GM23338 (cell line): ENCODE data around the gene PTOV1. TPM values are rescaled to one million over a fixed set of nuclear protein-coding genes. Genes with fewer than 3 reads are reported as not detected.

ENCODE experiments used
- ATAC-seq: fragments of 200-7000 bp; cut with Tn5 transposase; 3 replicates; pipeline ENCODE4 v1.9.1; 2020
- DNase-seq: peaks from one replicate; pipeline ENCODE4 v3.0.0-alpha.2; 2015; ENCODE audit warnings: low spot score
- H2AFZ ChIP-seq: fragments of 200-600 bp; sonication (generic); 2 replicates; pipeline ENCODE4 v1.8.0; 2016; ENCODE audit warnings: antibody characterized with exemption, mild to moderate bottlenecking, moderate library complexity
- H3F3A ChIP-seq: fragments of 200-600 bp; sonication (generic); replicated peaks from 2 replicates; pipeline ENCODE4 v1.8.0; 2017; ENCODE audit warnings: antibody characterized with exemption, mixed run types, low read depth
- H3K27ac ChIP-seq: fragments of 200-600 bp; sonication (generic); 2 replicates; pipeline ENCODE4 v1.6.1; 2016; ENCODE audit warnings: low read depth
- H3K27me3 ChIP-seq: fragments of 200-600 bp; sonication (generic); 2 replicates; pipeline ENCODE4 v1.8.0; 2016; ENCODE audit warnings: mild to moderate bottlenecking, mixed run types, moderate library complexity; ENCODE audit not compliant: insufficient read depth
- H3K36me3 ChIP-seq: fragments of 200-600 bp; sonication (generic); 2 replicates; pipeline ENCODE4 v1.8.0; 2016; ENCODE audit warnings: mild to moderate bottlenecking; ENCODE audit not compliant: insufficient read depth
- H3K4me1 ChIP-seq: fragments of 200-600 bp; sonication (generic); 2 replicates; pipeline ENCODE4 v1.8.0; 2016; ENCODE audit warnings: mild to moderate bottlenecking, moderate library complexity; ENCODE audit not compliant: insufficient read depth
- H3K4me2 ChIP-seq: fragments of 200-600 bp; sonication (generic); 2 replicates; pipeline ENCODE4 v1.7.1; 2017; ENCODE audit warnings: mixed run types
- H3K4me3 ChIP-seq: fragments of 200-600 bp; sonication (generic); 2 replicates; pipeline ENCODE4 v1.6.1; 2016; ENCODE audit warnings: mixed run types
- H3K79me2 ChIP-seq: fragments of 200-600 bp; sonication (generic); replicated peaks from 2 replicates; pipeline ENCODE4 v1.8.0; 2017; ENCODE audit warnings: mild to moderate bottlenecking; ENCODE audit not compliant: insufficient read depth
- H3K9me2 ChIP-seq: fragments of 200-600 bp; sonication (generic); 2 replicates; pipeline ENCODE4 v1.8.0; 2017; ENCODE audit not compliant: insufficient read depth
- H4K20me1 ChIP-seq: fragments of 200-600 bp; sonication (generic); replicated peaks from 2 replicates; pipeline ENCODE4 v1.8.0; 2017; ENCODE audit warnings: mild to moderate bottlenecking; ENCODE audit not compliant: insufficient read depth
- H3K27ac Mint-ChIP-seq: 2 replicates; pipeline ENCODE4 v1.8.0; 2020; ENCODE audit warnings: inconsistent platforms, mild to moderate bottlenecking, moderate library complexity, mixed read lengths
- H3K27me3 Mint-ChIP-seq: 3 replicates; pipeline ENCODE4 v1.8.0; 2022; ENCODE audit warnings: low read depth, mild to moderate bottlenecking, moderate library complexity, mixed read lengths, inconsistent platforms; ENCODE audit not compliant: insufficient read depth, poor library complexity
- H3K36me3 Mint-ChIP-seq: 3 replicates; pipeline ENCODE4 v1.8.0; 2021; ENCODE audit warnings: low read depth, mild to moderate bottlenecking, inconsistent platforms, moderate library complexity, mixed read lengths
- H3K4me1 Mint-ChIP-seq: 3 replicates; pipeline ENCODE4 v1.8.0; 2020; ENCODE audit warnings: mild to moderate bottlenecking, inconsistent platforms, mixed read lengths
- H3K4me3 Mint-ChIP-seq: 3 replicates; pipeline ENCODE4 v1.8.0; 2021; ENCODE audit warnings: moderate library complexity, mild to moderate bottlenecking, inconsistent platforms, mixed read lengths
- H3K9me3 Mint-ChIP-seq: 3 replicates; pipeline ENCODE4 v1.8.0; 2020; ENCODE audit warnings: moderate library complexity, mild to moderate bottlenecking, inconsistent platforms, mixed read lengths
- CREB1 ChIP-seq: fragments of 250-450 bp; sonication (Bioruptor Pico); IDR thresholded peaks from 2 replicates; pipeline ENCODE4 v1.5.0; 2020; ENCODE audit warnings: low read depth, mild to moderate bottlenecking, moderate library complexity
- ETS1 ChIP-seq: IDR thresholded peaks from 2 replicates; pipeline ENCODE4 v1.6.1; 2016; ENCODE audit warnings: antibody characterized with exemption
- EZH2 ChIP-seq: fragments of 200-600 bp; sonication (generic); IDR thresholded peaks from one replicate; pipeline ENCODE4 v1.8.0; 2017; ENCODE audit warnings: antibody characterized with exemption, mild to moderate bottlenecking, low read depth; ENCODE audit not compliant: unreplicated experiment
- EZH2phosphoT487 ChIP-seq: fragments of 200-600 bp; sonication (generic); IDR thresholded peaks from one replicate; pipeline ENCODE4 v1.8.1; 2018; ENCODE audit warnings: antibody characterized with exemption; ENCODE audit not compliant: unreplicated experiment
- JUNB ChIP-seq: IDR thresholded peaks from one replicate; pipeline ENCODE4 v1.6.1; 2016; ENCODE audit warnings: antibody characterized with exemption; ENCODE audit not compliant: unreplicated experiment
- POLR2AphosphoS5 ChIP-seq: IDR thresholded peaks from 2 replicates; pipeline ENCODE4 v1.6.1; 2016; ENCODE audit warnings: antibody characterized with exemption, low read depth
- REST ChIP-seq: IDR thresholded peaks from one replicate; pipeline ENCODE4 v1.6.1; 2018; ENCODE audit warnings: antibody characterized with exemption; ENCODE audit not compliant: unreplicated experiment
- STAT1 ChIP-seq: IDR thresholded peaks from one replicate; pipeline ENCODE4 v1.6.1; 2016; ENCODE audit warnings: antibody characterized with exemption; ENCODE audit not compliant: unreplicated experiment
- ZNF114 ChIP-seq: fragments of 250-450 bp; sonication (Bioruptor Pico); IDR thresholded peaks from 2 replicates; pipeline ENCODE4 v1.5.0; 2020; ENCODE audit warnings: mild to moderate bottlenecking, moderate library complexity
- ZNF331 ChIP-seq: fragments of 250-450 bp; sonication (Bioruptor Pico); IDR thresholded peaks from 2 replicates; pipeline ENCODE4 v1.5.0; 2020; ENCODE audit warnings: low read depth, mild to moderate bottlenecking, moderate library complexity
- polyA plus RNA-seq: library from polyadenylated mRNA; unstranded; fragments of >200 nt; fragmentation: Nextera tagmentation; extraction: Ambion mirVana; gene quantifications from 2 replicates; pipeline ENCODE4 v1.2.1, GENCODE V29; 2016
- total RNA-seq: library from RNA; depleted of rRNA; stranded (reverse); fragments of >200 nt; shearing (Covaris generic); gene quantifications from 2 replicates; pipeline ENCODE4 v1.2.3, GENCODE V29; 2014
- TF ChIP-seq, protein P1 (sequence below), 2 experiments: fragments of 200-600 bp in 1 of 2; sonication (generic) in 1 of 2; conservative IDR thresholded peaks; 2 replicates each; pipeline versions ENCODE4 v1.5.1 to v1.6.1; 2016 to 2017; ENCODE audit warnings: antibody characterized with exemption in 2 of 2, low read depth in 2 of 2, mild to moderate bottlenecking in 2 of 2, moderate library complexity in 1 of 2
- TF ChIP-seq, protein P2 (sequence below): fragments of 250-450 bp; sonication (Bioruptor Pico); IDR thresholded peaks from 2 replicates; pipeline ENCODE4 v1.5.0; 2020; ENCODE audit warnings: mild to moderate bottlenecking, moderate library complexity

Gene PTOV1
- total and polyA plus RNA-seq, 2 experiments from 2014 or later: 188 to 209 TPM

DNA sequence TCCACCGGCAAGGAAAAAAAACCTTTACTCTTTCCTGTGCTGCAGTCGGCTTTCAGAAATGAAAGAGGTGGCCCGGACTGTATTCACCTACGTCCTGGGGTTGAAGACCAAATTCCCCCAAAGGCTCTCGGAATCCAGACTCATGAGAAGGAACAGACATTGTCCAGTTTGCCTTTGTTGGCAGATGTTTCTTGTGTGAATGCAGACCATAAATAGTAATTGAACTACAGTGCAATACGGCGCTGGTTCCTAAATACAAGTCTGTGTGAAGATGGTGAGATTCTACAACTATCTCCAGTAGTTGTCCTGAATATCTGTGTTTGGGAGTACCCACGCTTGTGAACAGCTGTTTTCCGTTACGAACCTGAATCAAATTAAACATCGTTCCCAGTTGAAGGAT lies 11.2 kb upstream of the PTOV1 start (continued):
- TF ChIP-seq ETS1: no peak
- TF ChIP-seq ZNF331: no peak
- TF ChIP-seq, protein P1, sequence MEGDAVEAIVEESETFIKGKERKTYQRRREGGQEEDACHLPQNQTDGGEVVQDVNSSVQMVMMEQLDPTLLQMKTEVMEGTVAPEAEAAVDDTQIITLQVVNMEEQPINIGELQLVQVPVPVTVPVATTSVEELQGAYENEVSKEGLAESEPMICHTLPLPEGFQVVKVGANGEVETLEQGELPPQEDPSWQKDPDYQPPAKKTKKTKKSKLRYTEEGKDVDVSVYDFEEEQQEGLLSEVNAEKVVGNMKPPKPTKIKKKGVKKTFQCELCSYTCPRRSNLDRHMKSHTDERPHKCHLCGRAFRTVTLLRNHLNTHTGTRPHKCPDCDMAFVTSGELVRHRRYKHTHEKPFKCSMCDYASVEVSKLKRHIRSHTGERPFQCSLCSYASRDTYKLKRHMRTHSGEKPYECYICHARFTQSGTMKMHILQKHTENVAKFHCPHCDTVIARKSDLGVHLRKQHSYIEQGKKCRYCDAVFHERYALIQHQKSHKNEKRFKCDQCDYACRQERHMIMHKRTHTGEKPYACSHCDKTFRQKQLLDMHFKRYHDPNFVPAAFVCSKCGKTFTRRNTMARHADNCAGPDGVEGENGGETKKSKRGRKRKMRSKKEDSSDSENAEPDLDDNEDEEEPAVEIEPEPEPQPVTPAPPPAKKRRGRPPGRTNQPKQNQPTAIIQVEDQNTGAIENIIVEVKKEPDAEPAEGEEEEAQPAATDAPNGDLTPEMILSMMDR (conservative IDR thresholded peaks at IDR 0.05; ENCODE audit: low read depth in 2 of 2): no peak
- TF ChIP-seq REST: no peak
- no peak for TF ChIP-seq EZH2
- no peak for TF ChIP-seq POLR2AphosphoS5
- no peak for TF ChIP-seq EZH2phosphoT487
- TF ChIP-seq JUNB: no peak
- TF ChIP-seq CREB1 (CRISPR knock-in tag): no peak
- no peak for TF ChIP-seq STAT1
- TF ChIP-seq ZNF114 (CRISPR knock-in tag): no peak

GRCh38 chr19:49840321-49840720 lies 10.6 kb upstream of the PTOV1 start:
- H3K4me3 Mint-ChIP-seq: no peak overlapping the region
- no peak for TF ChIP-seq JUNB
- TF ChIP-seq, protein P2, sequence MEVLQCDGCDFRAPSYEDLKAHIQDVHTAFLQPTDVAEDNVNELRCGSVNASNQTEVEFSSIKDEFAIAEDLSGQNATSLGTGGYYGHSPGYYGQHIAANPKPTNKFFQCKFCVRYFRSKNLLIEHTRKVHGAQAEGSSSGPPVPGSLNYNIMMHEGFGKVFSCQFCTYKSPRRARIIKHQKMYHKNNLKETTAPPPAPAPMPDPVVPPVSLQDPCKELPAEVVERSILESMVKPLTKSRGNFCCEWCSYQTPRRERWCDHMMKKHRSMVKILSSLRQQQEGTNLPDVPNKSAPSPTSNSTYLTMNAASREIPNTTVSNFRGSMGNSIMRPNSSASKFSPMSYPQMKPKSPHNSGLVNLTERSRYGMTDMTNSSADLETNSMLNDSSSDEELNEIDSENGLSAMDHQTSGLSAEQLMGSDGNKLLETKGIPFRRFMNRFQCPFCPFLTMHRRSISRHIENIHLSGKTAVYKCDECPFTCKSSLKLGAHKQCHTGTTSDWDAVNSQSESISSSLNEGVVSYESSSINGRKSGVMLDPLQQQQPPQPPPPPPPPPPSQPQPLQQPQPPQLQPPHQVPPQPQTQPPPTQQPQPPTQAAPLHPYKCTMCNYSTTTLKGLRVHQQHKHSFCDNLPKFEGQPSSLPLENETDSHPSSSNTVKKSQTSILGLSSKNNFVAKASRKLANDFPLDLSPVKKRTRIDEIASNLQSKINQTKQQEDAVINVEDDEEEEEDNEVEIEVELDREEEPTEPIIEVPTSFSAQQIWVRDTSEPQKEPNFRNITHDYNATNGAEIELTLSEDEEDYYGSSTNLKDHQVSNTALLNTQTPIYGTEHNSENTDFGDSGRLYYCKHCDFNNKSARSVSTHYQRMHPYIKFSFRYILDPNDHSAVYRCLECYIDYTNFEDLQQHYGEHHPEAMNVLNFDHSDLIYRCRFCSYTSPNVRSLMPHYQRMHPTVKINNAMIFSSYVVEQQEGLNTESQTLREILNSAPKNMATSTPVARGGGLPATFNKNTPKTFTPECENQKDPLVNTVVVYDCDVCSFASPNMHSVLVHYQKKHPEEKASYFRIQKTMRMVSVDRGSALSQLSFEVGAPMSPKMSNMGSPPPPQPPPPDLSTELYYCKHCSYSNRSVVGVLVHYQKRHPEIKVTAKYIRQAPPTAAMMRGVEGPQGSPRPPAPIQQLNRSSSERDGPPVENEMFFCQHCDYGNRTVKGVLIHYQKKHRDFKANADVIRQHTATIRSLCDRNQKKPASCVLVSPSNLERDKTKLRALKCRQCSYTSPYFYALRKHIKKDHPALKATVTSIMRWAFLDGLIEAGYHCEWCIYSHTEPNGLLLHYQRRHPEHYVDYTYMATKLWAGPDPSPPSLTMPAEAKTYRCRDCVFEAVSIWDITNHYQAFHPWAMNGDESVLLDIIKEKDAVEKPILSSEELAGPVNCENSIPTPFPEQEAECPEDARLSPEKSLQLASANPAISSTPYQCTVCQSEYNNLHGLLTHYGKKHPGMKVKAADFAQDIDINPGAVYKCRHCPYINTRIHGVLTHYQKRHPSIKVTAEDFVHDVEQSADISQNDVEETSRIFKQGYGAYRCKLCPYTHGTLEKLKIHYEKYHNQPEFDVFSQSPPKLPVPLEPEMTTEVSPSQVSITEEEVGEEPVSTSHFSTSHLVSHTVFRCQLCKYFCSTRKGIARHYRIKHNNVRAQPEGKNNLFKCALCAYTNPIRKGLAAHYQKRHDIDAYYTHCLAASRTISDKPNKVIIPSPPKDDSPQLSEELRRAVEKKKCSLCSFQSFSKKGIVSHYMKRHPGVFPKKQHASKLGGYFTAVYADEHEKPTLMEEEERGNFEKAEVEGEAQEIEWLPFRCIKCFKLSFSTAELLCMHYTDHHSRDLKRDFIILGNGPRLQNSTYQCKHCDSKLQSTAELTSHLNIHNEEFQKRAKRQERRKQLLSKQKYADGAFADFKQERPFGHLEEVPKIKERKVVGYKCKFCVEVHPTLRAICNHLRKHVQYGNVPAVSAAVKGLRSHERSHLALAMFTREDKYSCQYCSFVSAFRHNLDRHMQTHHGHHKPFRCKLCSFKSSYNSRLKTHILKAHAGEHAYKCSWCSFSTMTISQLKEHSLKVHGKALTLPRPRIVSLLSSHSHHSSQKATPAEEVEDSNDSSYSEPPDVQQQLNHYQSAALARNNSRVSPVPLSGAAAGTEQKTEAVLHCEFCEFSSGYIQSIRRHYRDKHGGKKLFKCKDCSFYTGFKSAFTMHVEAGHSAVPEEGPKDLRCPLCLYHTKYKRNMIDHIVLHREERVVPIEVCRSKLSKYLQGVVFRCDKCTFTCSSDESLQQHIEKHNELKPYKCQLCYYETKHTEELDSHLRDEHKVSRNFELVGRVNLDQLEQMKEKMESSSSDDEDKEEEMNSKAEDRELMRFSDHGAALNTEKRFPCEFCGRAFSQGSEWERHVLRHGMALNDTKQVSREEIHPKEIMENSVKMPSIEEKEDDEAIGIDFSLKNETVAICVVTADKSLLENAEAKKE: no peak

More at GRCh38 chr19:49840321-49840720, 10.6 kb upstream of the PTOV1 start:
- Histone ChIP-seq H3K36me3 (no peaks in the 10 kb centered on the region), H3K27me3 (no peaks in the 10 kb centered on the region), H3K79me2 (no peaks in the 10 kb centered on the region), H3K9me2 (no peaks in the 10 kb centered on the region), H4K20me1 (peaks cover 4% of the 10 kb centered on the region; the same call in 1 of the 2 replicates), H2AFZ (no peak overlapping the region), H3K4me2 (no peak overlapping the region), H3K27ac (peak overlapping the region; percentile 50; the same call in 1 of the 2 replicates), H3K4me1 (no peaks in the 10 kb centered on the region), H3F3A (0 out of 2 replicates have a peak, but pooled peaks cover 3% of the 10 kb centered on the region), H3K4me3 (no peak overlapping the region)
- peaks cover 6% of the 10 kb centered on the region for H3K4me1 Mint-ChIP-seq
- peaks cover 37% of the 10 kb centered on the region for H3K36me3 Mint-ChIP-seq
- DNase-seq (no peak), ATAC-seq (no peak; the same call in 2 of the 3 replicates)
- H3K27me3 Mint-ChIP-seq: peaks cover 15% of the 10 kb centered on the region
- H3K27ac Mint-ChIP-seq: no peak overlapping the region; the same call in 1 of the 2 replicates
- H3K9me3 Mint-ChIP-seq: no peaks in the 10 kb centered on the region
